ENCODE measurements around the gene IL11.
"Not testable (repeated sequence)": the region's sequence is repeated elsewhere in the genome, so short reads cannot be mapped to it uniquely, and the experiment has no call there.

IL11 gene

GRCh38 chr19:55370305-55370988, at the start of gene IL11:
Gene IL11, minus strand, starts transcription at chr19:55370463. Its CDS starts 153 bp downstream, at chr19:55370310.
- Histone ChIP-seq H3K36me3 (ENCODE audit: insufficient read depth, low read depth, low read length) (no peaks in the 10 kb centered on the region), H3K9ac (ENCODE audit: low read depth, low read length) (no peak within 1 kb of the TSS), H3K27ac (ENCODE audit: low read length) (no peak within 1 kb of the TSS), H3K9me3 (ENCODE audit: insufficient read depth, low read depth, low read length) (no peaks in the 10 kb centered on the region), H3K4me3 (ENCODE audit: low read length) (peak within 1 kb of the TSS; percentile 68; the same call in 1 of the 2 replicates), H3K4me1 (ENCODE audit: insufficient read depth, low read length) (peaks cover 12% of the 10 kb centered on the region), H3K27me3 (ENCODE audit: insufficient read depth, low read length) (peaks cover 76% of the 10 kb centered on the region)

- no peaks in the 10 kb centered on the region for H3K4me1 ChIP-seq (ENCODE audit: insufficient read depth, low read length)
- no peak overlapping the region for H3K4me3 ChIP-seq (ENCODE audit: low read length)
- H3K27me3 ChIP-seq (ENCODE audit: insufficient read depth, low read length), result peaks cover 5% of the 10 kb centered on the region
- H3K27ac ChIP-seq (ENCODE audit: low read length), result no peak overlapping the region
- H3K9ac ChIP-seq (ENCODE audit: low read depth, low read length), result no peak overlapping the region
- H3K9me3 ChIP-seq (ENCODE audit: insufficient read depth, low read depth, low read length), result no peaks in the 10 kb centered on the region
- H3K36me3 ChIP-seq (ENCODE audit: insufficient read depth, low read depth, low read length), result no peaks in the 10 kb centered on the region
These were observed 49.5 kb upstream of the IL11 start for GRCh38 chr19:55419624-55420236.

- no peaks in the 10 kb centered on the region for H3K36me3 ChIP-seq (ENCODE audit: insufficient read depth, low read depth, low read length)
- H3K27ac ChIP-seq (ENCODE audit: low read length), result no peak overlapping the region
- no peaks in the 10 kb centered on the region for H3K9me3 ChIP-seq (ENCODE audit: insufficient read depth, low read depth, low read length)
- H3K4me1 ChIP-seq (ENCODE audit: insufficient read depth, low read length), result no peaks in the 10 kb centered on the region
- no peak overlapping the region for H3K9ac ChIP-seq (ENCODE audit: low read depth, low read length)
- peaks cover 5% of the 10 kb centered on the region for H3K27me3 ChIP-seq (ENCODE audit: insufficient read depth, low read length)
- H3K4me3 ChIP-seq (ENCODE audit: low read length), result no peak overlapping the region
These were observed 48.8 kb upstream of the IL11 start for GRCh38 chr19:55419103-55419502.

- Histone ChIP-seq H3K27ac (ENCODE audit: low read length) (no peak overlapping the region), H3K4me3 (ENCODE audit: low read length) (no peak overlapping the region), H3K27me3 (ENCODE audit: insufficient read depth, low read length) (peaks cover 5% of the 10 kb centered on the region), H3K4me1 (ENCODE audit: insufficient read depth, low read length) (no peaks in the 10 kb centered on the region), H3K9ac (ENCODE audit: low read depth, low read length) (no peak overlapping the region), H3K9me3 (ENCODE audit: insufficient read depth, low read depth, low read length) (no peaks in the 10 kb centered on the region), H3K36me3 (ENCODE audit: insufficient read depth, low read depth, low read length) (no peaks in the 10 kb centered on the region)
These were observed 47.9 kb upstream of the IL11 start for GRCh38 chr19:55418185-55418584.

GRCh38 chr19:55410168-55410567, 39.9 kb upstream of the IL11 start:
- Histone ChIP-seq H3K36me3 (ENCODE audit: insufficient read depth, low read depth, low read length) (peaks cover 18% of the 10 kb centered on the region), H3K9me3 (ENCODE audit: insufficient read depth, low read depth, low read length) (no peaks in the 10 kb centered on the region; the same call in 1 of the 2 replicates), H3K9ac (ENCODE audit: low read depth, low read length) (no peak overlapping the region), H3K4me1 (ENCODE audit: insufficient read depth, low read length) (peaks cover 9% of the 10 kb centered on the region), H3K4me3 (ENCODE audit: low read length) (no peak overlapping the region), H3K27ac (ENCODE audit: low read length) (no peak overlapping the region), H3K27me3 (ENCODE audit: insufficient read depth, low read length) (0 out of 2 replicates have a peak, but pooled peaks cover 19% of the 10 kb centered on the region)

GRCh38 chr19:55409179-55409578, 38.9 kb upstream of the IL11 start:
- not testable (repeated sequence) for H3K4me1 ChIP-seq (ENCODE audit: insufficient read depth, low read length); H3K9me3 ChIP-seq (ENCODE audit: insufficient read depth, low read depth, low read length); H3K4me3 ChIP-seq (ENCODE audit: low read length); H3K9ac ChIP-seq (ENCODE audit: low read depth, low read length); H3K27ac ChIP-seq (ENCODE audit: low read length)
- H3K36me3 ChIP-seq (ENCODE audit: insufficient read depth, low read depth, low read length), result peaks cover 26% of the 10 kb centered on the region
- 0 out of 2 replicates have a peak, but pooled peaks cover 19% of the 10 kb centered on the region for H3K27me3 ChIP-seq (ENCODE audit: insufficient read depth, low read length)

- H3K4me3 ChIP-seq (ENCODE audit: low read length), result peak overlapping the region; percentile 59
- peak overlapping the region; percentile 97 for H3K27ac ChIP-seq (ENCODE audit: low read length)
- H3K4me1 ChIP-seq (ENCODE audit: insufficient read depth, low read length), result peaks cover 9% of the 10 kb centered on the region
- no peaks in the 10 kb centered on the region; the same call in 1 of the 2 replicates for H3K9me3 ChIP-seq (ENCODE audit: insufficient read depth, low read depth, low read length)
- 0 out of 2 replicates have a peak, but pooled peaks cover 19% of the 10 kb centered on the region for H3K27me3 ChIP-seq (ENCODE audit: insufficient read depth, low read length)
- H3K36me3 ChIP-seq (ENCODE audit: insufficient read depth, low read depth, low read length), result peaks cover 32% of the 10 kb centered on the region
- H3K9ac ChIP-seq (ENCODE audit: low read depth, low read length), result peak overlapping the region; percentile 82; the same call in 1 of the 2 replicates
These were observed 38.2 kb upstream of the IL11 start for GRCh38 chr19:55408533-55408872.

- H3K36me3 ChIP-seq (ENCODE audit: insufficient read depth, low read depth, low read length), result peaks cover 37% of the 10 kb centered on the region
- H3K4me3 ChIP-seq (ENCODE audit: low read length), result peak overlapping the region; percentile 87
- H3K4me1 ChIP-seq (ENCODE audit: insufficient read depth, low read length), result peaks cover 9% of the 10 kb centered on the region
- peak overlapping the region; percentile 96; the same call in 1 of the 2 replicates for H3K9ac ChIP-seq (ENCODE audit: low read depth, low read length)
- H3K27ac ChIP-seq (ENCODE audit: low read length), result peak overlapping the region; percentile 97
- H3K9me3 ChIP-seq (ENCODE audit: insufficient read depth, low read depth, low read length), result no peaks in the 10 kb centered on the region; the same call in 1 of the 2 replicates
- 0 out of 2 replicates have a peak, but pooled peaks cover 19% of the 10 kb centered on the region for H3K27me3 ChIP-seq (ENCODE audit: insufficient read depth, low read length)
These were observed 37.7 kb upstream of the IL11 start for GRCh38 chr19:55407800-55408532.

GRCh38 chr19:55407550-55407799, 37.2 kb upstream of the IL11 start, which contains the start of gene UBE2S:
Gene UBE2S, minus strand, starts transcription at chr19:55407788. Its CDS starts 199 bp downstream, at chr19:55407589.
- H3K9me3 ChIP-seq (ENCODE audit: insufficient read depth, low read depth, low read length); H3K4me1 ChIP-seq (ENCODE audit: insufficient read depth, low read length): not testable (repeated sequence)
- peaks cover 42% of the 10 kb centered on the region for H3K36me3 ChIP-seq (ENCODE audit: insufficient read depth, low read depth, low read length)
- H3K9ac ChIP-seq (ENCODE audit: low read depth, low read length), result peak within 1 kb of the TSS; percentile 96
- peak within 1 kb of the TSS; percentile 97 for H3K27ac ChIP-seq (ENCODE audit: low read length)
- 0 out of 2 replicates have a peak, but pooled peaks cover 19% of the 10 kb centered on the region for H3K27me3 ChIP-seq (ENCODE audit: insufficient read depth, low read length)
- peak within 1 kb of the TSS; percentile 87 for H3K4me3 ChIP-seq (ENCODE audit: low read length)

- 0 out of 2 replicates have a peak, but pooled peaks cover 19% of the 10 kb centered on the region for H3K27me3 ChIP-seq (ENCODE audit: insufficient read depth, low read length)
- H3K9me3 ChIP-seq (ENCODE audit: insufficient read depth, low read depth, low read length), result no peaks in the 10 kb centered on the region; the same call in 1 of the 2 replicates
- peak overlapping the region; percentile 62 for H3K27ac ChIP-seq (ENCODE audit: low read length)
- H3K9ac ChIP-seq (ENCODE audit: low read depth, low read length), result peak overlapping the region; percentile 96
- peaks cover 9% of the 10 kb centered on the region for H3K4me1 ChIP-seq (ENCODE audit: insufficient read depth, low read length)
- peak overlapping the region; percentile 87 for H3K4me3 ChIP-seq (ENCODE audit: low read length)
- peaks cover 47% of the 10 kb centered on the region for H3K36me3 ChIP-seq (ENCODE audit: insufficient read depth, low read depth, low read length)
These were observed 36.7 kb upstream of the IL11 start for GRCh38 chr19:55406826-55407549.
